HG03442 (cell line): ENCODE data around the gene MIER1.

Experiments used
- ATAC-seq: cut with Tn5 transposase; IDR thresholded peaks from one replicate; pipeline ENCODE4 v1.9.1; 2021; ENCODE audit warnings: mild to moderate bottlenecking, moderate library complexity; ENCODE audit not compliant: unreplicated experiment

The MIER1 gene

GRCh38 chr1:66996018-66996682, 71.4 kb downstream of the MIER1 start:
- peak; percentile 78 for ATAC-seq

GRCh38 chr1:66998972-66999371, 74.2 kb downstream of the MIER1 start:
- ATAC-seq: no peak

GRCh38 chr1:66999640-67000400, 75.0 kb downstream of the MIER1 start:
- no peak for ATAC-seq

- ATAC-seq: no peak
Measured at GRCh38 chr1:67001682-67002425, 77.1 kb downstream of the MIER1 start.

DNA sequence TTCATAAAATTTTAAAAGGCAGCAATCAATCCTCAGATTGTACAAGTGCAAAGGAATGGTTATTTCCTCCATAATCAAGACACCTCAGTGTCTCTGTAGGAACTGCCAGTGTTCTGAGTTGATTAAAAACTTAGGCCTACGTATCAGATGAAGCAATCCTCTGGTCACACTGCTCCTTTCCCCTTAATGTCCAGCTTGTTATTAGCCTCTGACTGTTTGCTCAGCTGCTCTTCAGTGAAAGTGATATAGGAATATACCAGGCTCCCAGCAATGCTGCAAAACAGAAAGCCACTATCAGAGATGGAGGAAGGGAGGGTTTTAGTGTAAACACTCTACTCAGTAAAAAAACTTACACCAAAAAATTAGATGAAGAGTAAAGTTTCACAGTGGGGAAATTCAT, 79.4 kb downstream of the MIER1 start:
- no peak for ATAC-seq

- ATAC-seq: no peak
Measured at GRCh38 chr1:67005068-67005467, 80.3 kb downstream of the MIER1 start.

- ATAC-seq: no peak
Measured at GRCh38 chr1:67009792-67010191, 85.0 kb downstream of the MIER1 start.

DNA sequence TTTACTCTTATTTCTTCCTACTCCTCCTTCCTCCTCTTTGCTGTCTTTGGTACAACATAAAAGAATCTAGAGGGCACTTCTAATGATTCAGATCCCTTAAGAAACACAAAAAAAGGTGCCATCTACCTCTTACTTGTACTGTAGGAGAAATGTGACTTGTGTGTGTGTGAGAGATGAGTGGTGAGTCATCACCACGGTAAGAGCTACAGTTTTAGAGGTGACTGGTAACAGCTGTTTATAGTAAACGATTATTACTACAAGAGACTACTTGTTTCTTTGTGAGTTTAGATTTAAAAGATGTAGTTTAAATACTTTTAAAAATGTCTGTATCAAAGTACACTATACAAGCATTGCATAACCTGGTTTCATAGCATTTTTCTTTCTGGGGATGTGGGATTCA, 88.8 kb downstream of the MIER1 start:
- ATAC-seq: peak; percentile 86

DNA sequence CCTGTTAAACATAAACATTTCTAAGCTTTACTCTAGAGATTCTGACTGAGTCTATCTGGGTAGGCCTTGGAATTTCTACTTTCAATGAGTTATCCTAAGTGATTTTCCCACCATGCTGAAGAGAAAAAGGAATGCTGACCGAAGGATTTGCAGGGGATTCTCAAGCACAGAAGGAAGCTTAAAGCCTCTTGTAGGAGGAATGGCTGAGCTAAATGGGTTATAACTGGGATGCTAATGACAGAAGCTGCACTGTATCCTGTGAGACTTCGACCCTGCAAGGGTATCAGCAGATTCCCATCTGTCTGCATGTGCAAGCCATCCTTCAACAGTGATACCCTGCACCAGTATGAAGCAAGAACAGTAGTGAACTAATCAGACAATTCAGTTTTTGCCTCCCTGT, 93.8 kb downstream of the MIER1 start:
- ATAC-seq: no peak

DNA sequence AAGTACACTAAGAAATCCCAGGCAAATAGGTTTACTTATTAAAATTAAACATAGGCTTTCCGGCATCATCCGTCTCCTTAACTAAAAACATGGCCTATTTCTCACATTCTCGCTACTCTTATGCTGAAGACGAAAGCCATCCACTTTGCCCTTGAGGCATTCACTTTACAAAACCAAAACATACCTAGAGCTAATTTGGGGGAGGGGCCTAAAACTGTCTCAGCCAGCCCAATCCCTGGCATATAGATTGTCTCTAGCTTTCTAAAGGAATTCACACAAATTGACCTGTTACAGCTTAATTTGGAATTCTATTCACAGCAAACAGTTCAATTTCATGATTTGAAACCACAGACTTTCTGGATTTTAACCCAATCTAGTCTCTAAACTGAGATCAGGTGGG, 94.3 kb downstream of the MIER1 start:
- no peak for ATAC-seq

- ATAC-seq: no peak
Measured at GRCh38 chr1:67019600-67020136, 94.9 kb downstream of the MIER1 start.

GRCh38 chr1:67020304-67020703, 95.5 kb downstream of the MIER1 start:
- ATAC-seq: no peak

DNA sequence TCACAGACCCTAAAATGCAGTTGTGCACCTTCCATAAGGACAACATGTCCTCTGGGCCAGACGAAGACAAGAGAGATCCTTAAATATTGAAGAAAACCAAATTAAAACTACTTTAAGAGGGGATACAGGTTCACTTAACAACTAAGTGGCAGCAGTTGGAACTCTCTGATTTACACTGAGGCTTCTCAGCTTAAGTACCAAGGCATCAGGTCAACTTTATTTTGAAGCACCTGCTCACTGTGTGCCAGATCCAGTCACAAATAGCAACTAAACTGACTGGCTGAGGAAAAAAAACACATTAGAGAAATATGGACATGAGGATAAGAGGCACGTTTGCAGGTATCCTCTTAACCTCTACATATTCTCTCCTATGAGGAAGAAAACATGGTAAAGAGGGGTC, 96.0 kb downstream of the MIER1 start:
- ATAC-seq: no peak

DNA sequence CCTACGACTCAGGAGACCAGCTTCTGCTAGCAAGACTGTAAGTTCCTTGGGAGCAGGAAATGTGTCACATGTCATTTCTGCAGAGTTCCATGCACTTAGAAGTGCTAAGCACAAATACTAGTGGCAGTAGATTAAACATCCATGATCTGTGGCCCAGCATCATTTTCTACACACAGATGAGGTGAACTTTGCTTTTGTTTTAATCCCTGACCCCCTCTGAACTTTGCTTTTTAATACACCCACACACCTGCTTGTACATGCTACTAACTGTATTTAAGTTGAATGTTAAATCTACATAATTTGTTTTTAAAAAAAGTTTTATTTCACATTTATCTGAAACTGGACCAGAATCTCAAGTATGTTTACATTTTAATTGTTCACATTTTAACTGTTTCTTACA, 104.7 kb downstream of the MIER1 start:
- ATAC-seq: no peak

DNA sequence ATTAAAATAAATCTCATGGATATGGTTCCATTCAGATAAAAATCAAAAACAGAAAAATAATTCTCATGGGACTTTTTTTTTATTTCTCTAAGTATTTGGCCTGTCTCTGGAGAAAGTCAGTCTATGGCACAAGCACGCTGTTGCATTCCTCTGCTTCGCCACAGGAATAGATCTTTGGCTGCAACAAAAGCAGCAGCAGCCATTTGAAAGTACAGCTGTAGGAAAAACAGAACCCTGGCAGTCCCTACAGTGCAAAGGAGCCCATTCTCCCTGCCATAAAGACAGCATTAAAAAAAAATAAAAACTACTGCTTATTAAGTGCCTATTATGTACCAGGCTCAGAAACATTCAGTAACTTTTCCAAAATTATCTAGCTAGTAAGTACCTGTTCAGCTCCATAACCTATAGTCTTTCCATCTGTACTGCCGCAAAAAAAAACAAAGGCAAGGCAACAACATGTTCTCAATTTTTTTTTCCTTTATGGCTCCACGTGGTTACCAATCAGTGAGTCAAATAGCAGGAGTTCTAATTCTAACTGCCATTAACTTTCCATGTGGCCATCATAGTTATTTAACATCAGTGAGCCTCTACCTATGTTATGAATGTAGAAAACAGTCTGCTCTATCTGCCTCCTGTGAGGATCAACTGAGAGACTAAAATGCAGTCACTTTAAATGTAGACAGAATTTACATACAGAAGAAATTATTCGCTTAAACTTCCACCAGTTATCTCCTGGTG, 106.5 kb downstream of the MIER1 start:
- ATAC-seq: no peak

- ATAC-seq: no peak
Measured at GRCh38 chr1:67031859-67032247, 107.1 kb downstream of the MIER1 start.
